ENCODE data around the gene GRIK4. TPM values are rescaled to one million over a fixed set of nuclear protein-coding genes. Genes with fewer than 3 reads are reported as not detected.

GRIK4 gene
- total and polyA plus RNA-seq, 11 donors = 0.04 to 0.45 (median 0.12) TPM; not detected in 6

DNA sequence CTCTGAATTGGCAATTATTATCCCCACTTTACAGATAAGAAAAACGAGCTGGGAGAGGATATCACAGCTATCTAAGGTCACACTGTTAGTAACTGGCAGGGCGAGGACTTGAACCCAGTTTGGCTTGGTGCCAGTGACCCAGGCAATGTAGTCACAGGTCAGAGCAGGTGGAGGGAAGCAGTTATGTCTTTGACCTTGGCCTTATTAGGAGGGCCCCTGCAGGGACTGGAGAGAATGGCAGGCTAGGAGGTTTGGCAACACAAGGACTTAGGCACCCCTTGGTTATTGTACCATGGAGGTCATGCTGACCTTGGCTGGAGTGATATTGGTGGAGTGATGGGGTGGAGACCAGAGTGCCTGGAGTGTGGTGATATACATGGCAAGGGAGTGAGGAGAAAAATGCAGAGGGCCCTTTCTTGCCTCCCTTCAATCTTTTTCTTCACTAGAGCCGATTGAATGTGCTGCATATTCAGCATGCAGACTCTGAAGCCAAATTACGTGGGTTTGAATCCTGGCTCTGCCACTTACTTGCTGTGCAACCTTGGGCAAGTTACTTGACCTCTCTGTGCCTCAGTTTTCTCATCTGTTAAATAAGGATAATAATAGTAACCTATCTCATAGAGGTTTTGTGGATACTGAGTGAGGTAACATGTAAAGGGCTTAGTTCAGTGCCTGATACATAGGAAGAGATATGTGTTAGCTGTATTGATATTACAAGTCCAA, 419.7 kb downstream of the GRIK4 start:
- H3K36me3 ChIP-seq = no peaks in the 10 kb centered on the region
- H3K27me3 ChIP-seq = peaks cover 0 to 13% (median 0%) of the 10 kb centered on the region in 9 donors
- no peak for TF ChIP-seq POLR2A (IDR thresholded peaks at IDR 0.05)
- TF ChIP-seq, protein P1, sequence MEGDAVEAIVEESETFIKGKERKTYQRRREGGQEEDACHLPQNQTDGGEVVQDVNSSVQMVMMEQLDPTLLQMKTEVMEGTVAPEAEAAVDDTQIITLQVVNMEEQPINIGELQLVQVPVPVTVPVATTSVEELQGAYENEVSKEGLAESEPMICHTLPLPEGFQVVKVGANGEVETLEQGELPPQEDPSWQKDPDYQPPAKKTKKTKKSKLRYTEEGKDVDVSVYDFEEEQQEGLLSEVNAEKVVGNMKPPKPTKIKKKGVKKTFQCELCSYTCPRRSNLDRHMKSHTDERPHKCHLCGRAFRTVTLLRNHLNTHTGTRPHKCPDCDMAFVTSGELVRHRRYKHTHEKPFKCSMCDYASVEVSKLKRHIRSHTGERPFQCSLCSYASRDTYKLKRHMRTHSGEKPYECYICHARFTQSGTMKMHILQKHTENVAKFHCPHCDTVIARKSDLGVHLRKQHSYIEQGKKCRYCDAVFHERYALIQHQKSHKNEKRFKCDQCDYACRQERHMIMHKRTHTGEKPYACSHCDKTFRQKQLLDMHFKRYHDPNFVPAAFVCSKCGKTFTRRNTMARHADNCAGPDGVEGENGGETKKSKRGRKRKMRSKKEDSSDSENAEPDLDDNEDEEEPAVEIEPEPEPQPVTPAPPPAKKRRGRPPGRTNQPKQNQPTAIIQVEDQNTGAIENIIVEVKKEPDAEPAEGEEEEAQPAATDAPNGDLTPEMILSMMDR (IDR thresholded peaks at IDR 0.05) = no peak
- WGBS, 4 donors = 69 to 79% (median 71%) methylated on average over 4 of the region's 4 CpGs
- no peaks in the 10 kb centered on the region for H3K4me1 ChIP-seq
- no peaks in the 10 kb centered on the region for H3K9me3 ChIP-seq
- H3K4me3 ChIP-seq = no peak overlapping the region
- no peak for DNase-seq
- ATAC-seq = no peak
- H3K27ac ChIP-seq = no peak overlapping the region
- intact Hi-C loops (cut with DNase I) = loop anchor here in 7 of 10 donors (5.0 to 10.0 kb wide), 5 partner anchors 181 to 266 kb away; no protein-coding TSS in a partner anchor

- Histone ChIP-seq H3K4me3 (no peak overlapping the region), H3K27me3 (peaks cover 0 to 13% (median 0%) of the 10 kb centered on the region in 9 donors), H3K9me3 (no peaks in the 10 kb centered on the region), H3K27ac (no peak overlapping the region), H3K36me3 (no peaks in the 10 kb centered on the region), H3K4me1 (no peaks in the 10 kb centered on the region)
- DNase-seq (no peak), ATAC-seq (no peak)
- intact Hi-C loops (cut with DNase I) = loop anchor here in 7 of 10 donors (5.0 to 10.0 kb wide), 5 partner anchors 180 to 265 kb away; no protein-coding TSS in a partner anchor
- TF ChIP-seq, protein P1 (IDR thresholded peaks at IDR 0.05) = no peak
- TF ChIP-seq POLR2A (IDR thresholded peaks at IDR 0.05) = no peak
- 67 to 70% (median 69%) methylated on average over 5 of the region's 5 CpGs for WGBS, 4 donors
These were observed 420.9 kb downstream of the GRIK4 start for GRCh38 chr11:120932305-120932915.

DNA sequence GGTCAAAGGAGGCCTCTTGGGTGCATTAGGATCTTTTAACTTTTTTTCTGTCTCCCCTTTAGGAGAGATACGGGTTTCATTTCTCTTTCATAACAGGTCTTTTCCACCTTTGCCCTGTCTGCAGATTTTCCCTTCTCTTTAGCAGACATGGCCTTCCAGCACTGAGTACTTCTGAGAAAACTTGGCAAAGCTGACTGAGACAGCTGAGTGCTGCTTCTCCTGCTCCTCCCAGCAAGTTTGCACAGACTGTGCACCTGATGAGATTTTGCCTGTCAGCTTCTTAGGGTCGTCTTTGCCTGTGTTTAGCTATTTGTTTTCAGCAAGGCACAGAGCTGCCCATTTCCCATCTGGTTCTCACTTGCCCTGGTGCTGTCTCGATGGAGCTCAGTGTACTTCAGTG, 424.8 kb downstream of the GRIK4 start:
- H3K4me3 ChIP-seq = no peak overlapping the region
- H3K9me3 ChIP-seq = no peaks in the 10 kb centered on the region
- DNase-seq = no peak
- no peak for TF ChIP-seq POLR2A (IDR thresholded peaks at IDR 0.05)
- TF ChIP-seq, protein P1 (IDR thresholded peaks at IDR 0.05) = no peak
- H3K36me3 ChIP-seq = no peaks in the 10 kb centered on the region
- no peak overlapping the region for H3K27ac ChIP-seq
- H3K27me3 ChIP-seq = peaks cover 0 to 37% (median 0%) of the 10 kb centered on the region in 9 donors
- 72 to 83% (median 77%) methylated on average over 3 of the region's 3 CpGs for whole genome bisulfite sequencing, 4 donors
- intact Hi-C loops (cut with DNase I) = loop anchor here in 5 of 10 donors (5.0 to 10.0 kb wide), 3 partner anchors 178 to 261 kb away; no protein-coding TSS in a partner anchor
- no peak for ATAC-seq
- H3K4me1 ChIP-seq = no peaks in the 10 kb centered on the region

DNA sequence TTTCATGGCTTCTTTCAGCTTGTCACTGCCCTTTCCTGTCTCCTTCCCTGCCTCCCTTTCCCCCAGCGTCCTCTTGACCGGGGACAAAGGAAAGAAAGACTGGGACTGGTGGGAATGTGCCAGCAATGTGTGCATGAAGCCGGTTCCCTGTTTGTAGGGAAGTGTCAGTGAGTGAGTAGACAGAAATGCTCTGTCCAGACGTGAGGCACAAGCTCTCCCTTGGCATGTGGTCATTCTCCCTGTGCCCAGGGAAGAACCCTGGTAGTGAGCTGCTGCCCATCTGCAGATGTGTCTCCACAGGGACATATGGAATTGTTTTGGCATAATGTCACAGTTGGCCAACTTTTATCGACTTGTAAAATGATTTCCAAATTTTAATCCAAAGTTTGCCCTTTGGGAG, 426.0 kb downstream of the GRIK4 start:
- intact Hi-C loops (cut with DNase I) = loop anchor here in 5 of 10 donors (5.0 to 10.0 kb wide), 3 partner anchors 177 to 260 kb away; no protein-coding TSS in a partner anchor
- no peak for TF ChIP-seq POLR2A (IDR thresholded peaks at IDR 0.05)
- TF ChIP-seq, protein P1 (IDR thresholded peaks at IDR 0.05) = no peak
- no peak for DNase-seq
- no peak overlapping the region for H3K4me3 ChIP-seq
- peaks cover 0 to 38% (median 0%) of the 10 kb centered on the region in 9 donors for H3K27me3 ChIP-seq
- WGBS, 4 donors = 19 to 30% (median 21%) methylated on average over 5 of the region's 5 CpGs
- H3K4me1 ChIP-seq = no peaks in the 10 kb centered on the region
- no peaks in the 10 kb centered on the region for H3K36me3 ChIP-seq
- H3K27ac ChIP-seq = no peak overlapping the region
- peak in 2 of 4 donors; percentile 39 to 60 for ATAC-seq
- H3K9me3 ChIP-seq = no peaks in the 10 kb centered on the region
